Measurements from ENCODE around the gene FCRLA. TPM values are rescaled to one million over a fixed set of nuclear protein-coding genes. Genes with fewer than 3 reads are reported as not detected.
A peak's percentile ranks its signal among the peaks of the same experiment; 100 is the strongest.

Gene FCRLA
- total RNA-seq, 1 donor = 1.4 TPM

DNA sequence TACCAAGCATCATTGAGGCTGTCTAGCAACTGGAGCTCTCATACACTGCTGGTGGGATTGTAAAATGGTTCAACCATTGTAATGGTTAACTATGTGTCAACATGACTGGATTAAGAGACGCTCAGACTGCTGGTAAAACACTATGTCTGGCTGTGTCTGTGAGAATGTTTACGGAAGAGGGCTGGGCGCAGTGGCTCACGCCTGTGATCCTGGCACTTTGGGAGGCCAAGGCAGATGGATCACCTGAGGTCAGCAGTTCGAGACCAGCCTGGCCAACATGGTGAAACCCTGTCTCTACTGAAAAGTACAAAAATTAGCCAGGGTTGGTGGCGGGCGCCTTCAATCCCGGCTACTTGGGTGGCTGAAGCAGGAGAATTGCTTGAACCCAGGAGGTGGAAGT lies 4.8 kb upstream of the FCRLA start:
- no peaks in the 10 kb centered on the region for H4K20me1 ChIP-seq (ENCODE audit: insufficient read depth, low read length)
- H3K4me2 ChIP-seq (ENCODE audit: insufficient read depth, low read length) = no peak overlapping the region
- peaks cover 15% of the 10 kb centered on the region for H3K4me1 ChIP-seq (ENCODE audit: insufficient read depth, low read length)
- H3K27ac ChIP-seq (ENCODE audit: low read depth, low read length) = no peak overlapping the region
- H3K9me3 ChIP-seq (ENCODE audit: low read depth, low read length) = no peaks in the 10 kb centered on the region
- H3K79me2 ChIP-seq (ENCODE audit: insufficient read depth, low read length) = no peaks in the 10 kb centered on the region
- H3K36me3 ChIP-seq (ENCODE audit: insufficient read depth, low read length) = no peaks in the 10 kb centered on the region
- no peak for DNase-seq (ENCODE audit: insufficient read length, low spot score, missing footprints)
- H2AFZ ChIP-seq (ENCODE audit: low read length) = peak overlapping the region; percentile 5
- H3K27me3 ChIP-seq (ENCODE audit: insufficient read depth, low read length) = no peaks in the 10 kb centered on the region
- no peak overlapping the region for H3K4me3 ChIP-seq (ENCODE audit: insufficient read depth, low read length)
- TF ChIP-seq, protein P1, sequence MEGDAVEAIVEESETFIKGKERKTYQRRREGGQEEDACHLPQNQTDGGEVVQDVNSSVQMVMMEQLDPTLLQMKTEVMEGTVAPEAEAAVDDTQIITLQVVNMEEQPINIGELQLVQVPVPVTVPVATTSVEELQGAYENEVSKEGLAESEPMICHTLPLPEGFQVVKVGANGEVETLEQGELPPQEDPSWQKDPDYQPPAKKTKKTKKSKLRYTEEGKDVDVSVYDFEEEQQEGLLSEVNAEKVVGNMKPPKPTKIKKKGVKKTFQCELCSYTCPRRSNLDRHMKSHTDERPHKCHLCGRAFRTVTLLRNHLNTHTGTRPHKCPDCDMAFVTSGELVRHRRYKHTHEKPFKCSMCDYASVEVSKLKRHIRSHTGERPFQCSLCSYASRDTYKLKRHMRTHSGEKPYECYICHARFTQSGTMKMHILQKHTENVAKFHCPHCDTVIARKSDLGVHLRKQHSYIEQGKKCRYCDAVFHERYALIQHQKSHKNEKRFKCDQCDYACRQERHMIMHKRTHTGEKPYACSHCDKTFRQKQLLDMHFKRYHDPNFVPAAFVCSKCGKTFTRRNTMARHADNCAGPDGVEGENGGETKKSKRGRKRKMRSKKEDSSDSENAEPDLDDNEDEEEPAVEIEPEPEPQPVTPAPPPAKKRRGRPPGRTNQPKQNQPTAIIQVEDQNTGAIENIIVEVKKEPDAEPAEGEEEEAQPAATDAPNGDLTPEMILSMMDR (IDR thresholded peaks at IDR 0.05; ENCODE audit: extremely low read depth, low read depth, low read length) = no peak

DNA sequence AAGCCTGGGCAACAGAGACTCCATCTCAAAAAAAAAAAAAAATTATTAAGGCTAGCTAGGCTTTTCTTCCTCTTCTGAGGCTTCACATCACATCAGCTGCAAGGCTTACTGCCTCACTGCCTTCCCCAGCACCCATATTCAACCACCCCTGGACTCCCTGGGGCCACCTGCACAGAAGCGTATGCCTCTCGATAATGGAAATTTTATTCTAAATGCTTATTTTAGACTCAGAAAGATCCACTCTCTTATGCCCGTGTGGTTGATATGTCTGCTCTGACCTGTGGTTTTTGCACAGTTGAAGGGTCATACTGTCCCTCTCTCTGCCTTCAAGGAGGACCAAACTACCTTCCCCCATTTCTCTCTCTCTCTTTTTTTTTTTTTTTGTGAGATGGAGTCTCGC lies 1.5 kb upstream of the FCRLA start:
- DNase-seq (ENCODE audit: insufficient read length, low spot score, missing footprints) = no peak
- H3K9me3 ChIP-seq (ENCODE audit: low read depth, low read length) = no peaks in the 10 kb centered on the region
- peak overlapping the region; percentile 38 for H3K4me2 ChIP-seq (ENCODE audit: insufficient read depth, low read length)
- H3K4me3 ChIP-seq (ENCODE audit: insufficient read depth, low read length) = no peak overlapping the region
- no peaks in the 10 kb centered on the region for H4K20me1 ChIP-seq (ENCODE audit: insufficient read depth, low read length)
- no peaks in the 10 kb centered on the region for H3K27me3 ChIP-seq (ENCODE audit: insufficient read depth, low read length)
- H3K79me2 ChIP-seq (ENCODE audit: insufficient read depth, low read length) = no peaks in the 10 kb centered on the region
- TF ChIP-seq, protein P1 (IDR thresholded peaks at IDR 0.05; ENCODE audit: extremely low read depth, low read depth, low read length) = no peak
- no peak overlapping the region for H2AFZ ChIP-seq (ENCODE audit: low read length)
- H3K4me1 ChIP-seq (ENCODE audit: insufficient read depth, low read length) = peaks cover 19% of the 10 kb centered on the region
- H3K36me3 ChIP-seq (ENCODE audit: insufficient read depth, low read length) = no peaks in the 10 kb centered on the region
- H3K27ac ChIP-seq (ENCODE audit: low read depth, low read length) = peak overlapping the region; percentile 94

DNA sequence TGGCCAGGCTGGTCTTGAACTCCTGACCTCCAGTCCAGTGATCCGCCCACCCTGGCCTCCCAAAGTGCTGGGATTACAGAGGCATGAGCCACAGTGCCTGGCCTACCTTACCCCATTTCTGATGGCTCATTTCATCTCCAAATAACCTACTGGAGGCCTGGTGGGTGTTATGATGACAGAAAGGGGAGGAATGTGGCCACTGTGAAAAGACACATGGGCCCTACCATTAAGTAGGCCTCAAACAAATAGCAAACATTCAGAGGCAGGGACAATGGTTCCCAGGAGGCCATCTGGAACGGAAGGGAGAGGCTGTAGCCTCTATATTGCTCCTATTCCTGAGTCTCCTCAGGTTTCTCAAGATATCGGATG lies 932 bp upstream of the FCRLA start:
- no peaks in the 10 kb centered on the region for H3K36me3 ChIP-seq (ENCODE audit: insufficient read depth, low read length)
- H3K79me2 ChIP-seq (ENCODE audit: insufficient read depth, low read length) = no peaks in the 10 kb centered on the region
- H3K9me3 ChIP-seq (ENCODE audit: low read depth, low read length) = no peaks in the 10 kb centered on the region
- H4K20me1 ChIP-seq (ENCODE audit: insufficient read depth, low read length) = no peaks in the 10 kb centered on the region
- DNase-seq (ENCODE audit: insufficient read length, low spot score, missing footprints) = no peak
- H3K4me1 ChIP-seq (ENCODE audit: insufficient read depth, low read length) = peaks cover 19% of the 10 kb centered on the region
- H2AFZ ChIP-seq (ENCODE audit: low read length) = peak overlapping the region; percentile 72
- peak overlapping the region; percentile 54 for H3K4me2 ChIP-seq (ENCODE audit: insufficient read depth, low read length)
- peak overlapping the region; percentile 94 for H3K27ac ChIP-seq (ENCODE audit: low read depth, low read length)
- peak overlapping the region; percentile 4 for H3K4me3 ChIP-seq (ENCODE audit: insufficient read depth, low read length)
- no peaks in the 10 kb centered on the region for H3K27me3 ChIP-seq (ENCODE audit: insufficient read depth, low read length)
- TF ChIP-seq, protein P1 (IDR thresholded peaks at IDR 0.05; ENCODE audit: extremely low read depth, low read depth, low read length) = no peak

DNA sequence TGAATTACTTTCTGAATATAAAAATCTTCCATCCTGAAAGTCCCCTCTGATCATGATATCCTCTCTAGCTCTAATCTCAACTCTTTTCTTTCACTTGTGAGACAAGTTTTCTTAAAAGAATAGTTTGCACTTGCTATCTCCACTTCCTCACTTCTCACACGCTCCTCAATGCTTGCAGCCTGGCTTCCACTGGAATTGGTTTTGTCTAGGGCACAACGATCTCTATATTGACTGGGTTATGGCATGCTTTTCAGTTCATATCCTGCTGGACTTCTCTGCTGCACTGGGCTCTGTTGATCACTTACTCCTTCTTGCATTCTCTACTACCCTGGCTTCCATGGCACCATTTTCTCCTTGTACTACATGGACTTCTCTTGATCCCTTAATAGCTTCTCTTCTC lies 474 bp downstream of the FCRLA start:
- H4K20me1 ChIP-seq (ENCODE audit: insufficient read depth, low read length) = no peaks in the 10 kb centered on the region
- H3K79me2 ChIP-seq (ENCODE audit: insufficient read depth, low read length) = no peaks in the 10 kb centered on the region
- H3K27me3 ChIP-seq (ENCODE audit: insufficient read depth, low read length) = no peaks in the 10 kb centered on the region
- H3K4me1 ChIP-seq (ENCODE audit: insufficient read depth, low read length) = peaks cover 19% of the 10 kb centered on the region
- no peaks in the 10 kb centered on the region for H3K9me3 ChIP-seq (ENCODE audit: low read depth, low read length)
- peak overlapping the region; percentile 94 for H3K27ac ChIP-seq (ENCODE audit: low read depth, low read length)
- no peak overlapping the region for H2AFZ ChIP-seq (ENCODE audit: low read length)
- no peak for DNase-seq (ENCODE audit: insufficient read length, low spot score, missing footprints)
- H3K36me3 ChIP-seq (ENCODE audit: insufficient read depth, low read length) = no peaks in the 10 kb centered on the region
- TF ChIP-seq, protein P1 (IDR thresholded peaks at IDR 0.05; ENCODE audit: extremely low read depth, low read depth, low read length) = no peak
- no peak overlapping the region for H3K4me2 ChIP-seq (ENCODE audit: insufficient read depth, low read length)
- H3K4me3 ChIP-seq (ENCODE audit: insufficient read depth, low read length) = no peak overlapping the region
